GM18502 (cell line): ENCODE results near the gene MYG1.
"Not testable (repeated sequence)": the region's sequence is repeated elsewhere in the genome, so short reads cannot be mapped to it uniquely, and the experiment has no call there.

Experiments
- ATAC-seq: cut with Tn5 transposase; IDR thresholded peaks from one replicate; pipeline ENCODE4 v1.9.1; 2021; ENCODE audit warnings: mild to moderate bottlenecking; ENCODE audit not compliant: unreplicated experiment, poor library complexity

Gene MYG1

GRCh38 chr12:53279888-53280498, 19.5 kb upstream of the MYG1 start:
- ATAC-seq = no peak

- no peak for ATAC-seq
These were observed 13.0 kb upstream of the MYG1 start for GRCh38 chr12:53286448-53286847.

- no peak for ATAC-seq
These were observed 11.7 kb upstream of the MYG1 start for GRCh38 chr12:53287741-53288216.

- ATAC-seq = no peak
These were observed 11.2 kb upstream of the MYG1 start for GRCh38 chr12:53288322-53288721.

- ATAC-seq = no peak
These were observed 9.6 kb upstream of the MYG1 start for GRCh38 chr12:53289891-53290290.

GRCh38 chr12:53290661-53291060, 8.8 kb upstream of the MYG1 start:
- no peak for ATAC-seq

- ATAC-seq = no peak
These were observed 7.1 kb upstream of the MYG1 start for GRCh38 chr12:53292426-53292825.

- ATAC-seq = peak; percentile 85
These were observed 4.2 kb upstream of the MYG1 start, which contains the start of gene PFDN5 for GRCh38 chr12:53295070-53295890. TSS of gene PFDN5 (plus strand) at chr12:53295542. CDS start at chr12:53295568, 26 bp downstream.

- no peak for ATAC-seq
These were observed 3.6 kb upstream of the MYG1 start for GRCh38 chr12:53295891-53296219.

- not testable (repeated sequence) for ATAC-seq
These were observed 2.4 kb upstream of the MYG1 start for GRCh38 chr12:53297106-53297505.

- ATAC-seq = no peak
These were observed 1.3 kb upstream of the MYG1 start for GRCh38 chr12:53298164-53298563.

GRCh38 chr12:53299101-53299453, 418 bp upstream of the MYG1 start:
- ATAC-seq = no peak

- ATAC-seq = no peak
These were observed 692 bp downstream of the MYG1 start for GRCh38 chr12:53300187-53300586.

GRCh38 chr12:53302903-53303302, 3.4 kb downstream of the MYG1 start:
- ATAC-seq = no peak

GRCh38 chr12:53306826-53307225, 7.3 kb downstream of the MYG1 start:
- ATAC-seq = no peak

GRCh38 chr12:53308276-53308675, 8.8 kb downstream of the MYG1 start:
- ATAC-seq = no peak

GRCh38 chr12:53313996-53314395, 14.5 kb downstream of the MYG1 start:
- no peak for ATAC-seq

- no peak for ATAC-seq
These were observed 21.1 kb downstream of the MYG1 start for GRCh38 chr12:53320352-53321195.

- peak; percentile 36 for ATAC-seq
These were observed 24.8 kb downstream of the MYG1 start for GRCh38 chr12:53324113-53324778.

GRCh38 chr12:53324779-53325510, 25.4 kb downstream of the MYG1 start:
- peak; percentile 63 for ATAC-seq
